ENCODE measurements around the gene PCDH9.
A peak's percentile ranks its signal among the peaks of the same experiment; 100 is the strongest.

Gene PCDH9

DNA sequence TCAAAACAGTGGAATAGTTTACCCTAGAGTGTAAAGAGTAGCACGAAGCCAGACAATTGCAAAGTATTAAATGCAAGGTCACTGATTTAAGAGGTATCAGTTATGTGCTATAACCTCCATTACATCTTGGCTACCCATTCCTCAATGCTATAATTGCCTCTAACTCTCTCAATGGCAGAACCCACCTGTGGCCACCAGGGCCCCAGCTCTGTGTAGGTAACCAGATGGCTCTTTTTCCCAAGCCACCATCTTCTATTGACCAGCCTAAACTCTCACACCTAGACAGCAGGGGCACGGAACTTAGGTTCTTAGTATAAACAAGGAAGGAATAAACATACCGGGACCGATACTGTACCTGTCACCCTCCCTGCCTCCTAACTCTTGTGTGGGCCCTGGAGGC, 277.6 kb downstream of the PCDH9 start:
- Histone ChIP-seq H3K9ac (ENCODE audit: low read length) (no peak overlapping the region), H3K36me3 (ENCODE audit: control insufficient read depth, low read depth, low read length) (no peaks in the 10 kb centered on the region), H3K27me3 (ENCODE audit: control insufficient read depth, insufficient read depth, low read length) (no peaks in the 10 kb centered on the region)

DNA sequence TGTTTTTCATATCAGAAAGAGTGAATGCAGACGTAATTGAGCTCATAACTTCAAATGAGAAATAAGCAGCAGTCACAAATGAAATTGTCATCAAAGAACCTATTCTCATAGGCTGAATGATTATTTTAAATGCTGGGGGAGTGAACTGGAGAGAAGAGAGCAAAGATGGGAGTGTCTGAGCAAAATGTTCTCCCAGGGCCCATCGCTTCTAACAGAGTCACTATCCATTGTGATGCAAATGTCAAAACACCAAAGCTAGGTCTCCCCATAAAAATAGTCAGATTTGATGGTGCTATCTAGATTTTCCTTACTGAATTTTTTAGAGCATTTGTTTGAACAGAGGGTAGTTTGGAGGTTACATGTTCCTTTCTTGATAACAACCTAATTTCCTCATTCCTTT, 278.7 kb downstream of the PCDH9 start:
- Histone ChIP-seq H3K4me3 (ENCODE audit: low read length) (peak overlapping the region; percentile 9), H3K9me3 (ENCODE audit: control insufficient read depth, low read depth, low read length) (no peaks in the 10 kb centered on the region), H3K27me3 (ENCODE audit: control insufficient read depth, insufficient read depth, low read length) (no peaks in the 10 kb centered on the region), H3K27ac (ENCODE audit: low read length) (no peak overlapping the region), H3K9ac (ENCODE audit: low read length) (no peak overlapping the region), H3K4me1 (ENCODE audit: control insufficient read depth, low read depth, low read length) (peaks cover 37% of the 10 kb centered on the region), H3K36me3 (ENCODE audit: control insufficient read depth, low read depth, low read length) (no peaks in the 10 kb centered on the region)

More for the DNA sequence above, 277.6 kb downstream of the PCDH9 start:
- Histone ChIP-seq H3K27ac (ENCODE audit: low read length) (no peak overlapping the region), H3K9me3 (ENCODE audit: control insufficient read depth, low read depth, low read length) (no peaks in the 10 kb centered on the region), H3K4me1 (ENCODE audit: control insufficient read depth, low read depth, low read length) (peaks cover 37% of the 10 kb centered on the region), H3K4me3 (ENCODE audit: low read length) (no peak overlapping the region)

DNA sequence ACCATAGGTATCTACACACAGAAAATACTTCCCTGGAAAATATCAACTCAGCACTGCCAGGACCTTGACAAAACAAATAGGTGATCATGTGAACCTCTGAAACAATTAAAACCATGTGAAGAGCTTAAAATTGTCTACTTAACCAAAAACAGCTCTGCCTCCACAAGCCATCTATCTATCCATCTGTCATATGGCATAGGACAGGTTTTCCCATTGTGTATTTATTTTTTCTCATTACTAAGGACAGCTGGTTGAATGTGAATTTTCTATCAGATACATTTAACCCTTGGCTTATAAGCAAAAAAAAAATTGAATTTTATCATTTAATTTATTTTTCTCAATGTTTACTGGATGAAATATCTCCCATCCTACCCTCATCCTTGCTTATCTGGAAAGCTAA, 279.5 kb downstream of the PCDH9 start:
- no peak overlapping the region for H3K4me3 ChIP-seq (ENCODE audit: low read length)
- H3K27ac ChIP-seq (ENCODE audit: low read length): peak overlapping the region; percentile 47
- H3K27me3 ChIP-seq (ENCODE audit: control insufficient read depth, insufficient read depth, low read length): no peaks in the 10 kb centered on the region
- H3K9ac ChIP-seq (ENCODE audit: low read length): no peak overlapping the region
- H3K9me3 ChIP-seq (ENCODE audit: control insufficient read depth, low read depth, low read length): no peaks in the 10 kb centered on the region
- peaks cover 37% of the 10 kb centered on the region for H3K4me1 ChIP-seq (ENCODE audit: control insufficient read depth, low read depth, low read length)
- H3K36me3 ChIP-seq (ENCODE audit: control insufficient read depth, low read depth, low read length): no peaks in the 10 kb centered on the region

DNA sequence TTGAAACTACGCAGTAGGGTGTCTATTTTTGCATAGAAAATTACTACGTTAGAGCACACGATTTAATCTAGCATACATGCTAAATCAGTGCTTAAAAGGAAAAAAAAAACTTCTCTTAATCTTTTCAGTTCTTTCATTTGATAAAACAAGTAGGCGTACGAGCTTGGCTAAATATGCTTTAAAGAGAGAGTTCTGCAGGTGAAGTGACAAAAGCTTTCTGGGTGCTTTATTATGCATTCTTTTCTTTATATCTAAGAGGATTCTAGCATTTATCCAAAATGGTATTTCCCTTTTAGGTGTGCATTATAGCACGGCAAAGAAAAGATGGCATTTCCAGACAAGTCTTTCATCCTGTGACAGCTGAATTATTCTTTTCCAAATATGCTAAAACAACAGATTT, 281.2 kb downstream of the PCDH9 start:
- peak overlapping the region; percentile 7 for H3K27ac ChIP-seq (ENCODE audit: low read length)
- peaks cover 37% of the 10 kb centered on the region for H3K4me1 ChIP-seq (ENCODE audit: control insufficient read depth, low read depth, low read length)
- H3K9ac ChIP-seq (ENCODE audit: low read length): no peak overlapping the region
- no peaks in the 10 kb centered on the region for H3K36me3 ChIP-seq (ENCODE audit: control insufficient read depth, low read depth, low read length)
- peak overlapping the region; percentile 17 for H3K4me3 ChIP-seq (ENCODE audit: low read length)
- H3K9me3 ChIP-seq (ENCODE audit: control insufficient read depth, low read depth, low read length): no peaks in the 10 kb centered on the region
- no peaks in the 10 kb centered on the region for H3K27me3 ChIP-seq (ENCODE audit: control insufficient read depth, insufficient read depth, low read length)

DNA sequence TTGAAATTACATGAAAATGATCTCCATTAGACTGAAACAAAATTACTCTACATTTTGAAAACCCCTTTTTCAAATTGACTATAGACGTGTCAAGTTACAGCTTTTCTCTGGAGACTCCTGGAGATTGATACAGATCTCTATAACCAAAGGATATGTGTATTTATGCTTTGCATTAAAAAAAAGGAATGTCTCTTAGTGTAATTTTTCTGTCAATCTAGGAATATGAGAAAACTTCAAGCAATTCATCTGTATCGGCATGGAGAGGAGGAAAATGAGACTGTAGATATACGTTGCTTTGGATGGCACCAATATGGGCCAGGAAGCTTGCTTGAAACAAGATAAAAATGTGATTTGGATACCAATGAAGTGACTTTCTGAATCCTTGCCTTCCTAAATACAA, 286.6 kb downstream of the PCDH9 start:
- no peaks in the 10 kb centered on the region for H3K36me3 ChIP-seq (ENCODE audit: control insufficient read depth, low read depth, low read length)
- no peaks in the 10 kb centered on the region for H3K9me3 ChIP-seq (ENCODE audit: control insufficient read depth, low read depth, low read length)
- H3K9ac ChIP-seq (ENCODE audit: low read length): no peak overlapping the region
- no peak overlapping the region for H3K27ac ChIP-seq (ENCODE audit: low read length)
- peaks cover 1% of the 10 kb centered on the region for H3K4me1 ChIP-seq (ENCODE audit: control insufficient read depth, low read depth, low read length)
- H3K4me3 ChIP-seq (ENCODE audit: low read length): no peak overlapping the region
- H3K27me3 ChIP-seq (ENCODE audit: control insufficient read depth, insufficient read depth, low read length): no peaks in the 10 kb centered on the region

DNA sequence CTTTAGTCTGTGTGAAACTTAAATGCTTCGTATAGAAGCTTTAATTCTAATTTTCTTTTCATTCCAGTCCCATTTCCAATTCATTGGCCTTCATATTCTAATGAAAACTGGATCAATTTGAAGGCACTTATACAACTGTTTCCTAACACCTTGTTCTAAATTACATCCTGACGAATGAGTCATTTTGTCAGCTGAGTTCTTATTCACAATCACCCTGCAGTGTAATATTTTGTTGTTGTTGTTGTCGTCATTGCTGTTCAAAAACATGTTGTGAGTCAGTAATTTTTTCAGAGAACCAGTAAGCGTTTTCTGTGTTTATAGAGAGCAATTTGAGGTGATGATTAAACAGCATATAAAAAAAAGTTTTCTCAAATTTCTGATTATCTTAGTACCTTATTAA, 290.0 kb downstream of the PCDH9 start:
- H3K4me1 ChIP-seq (ENCODE audit: control insufficient read depth, low read depth, low read length): no peaks in the 10 kb centered on the region
- no peaks in the 10 kb centered on the region for H3K27me3 ChIP-seq (ENCODE audit: control insufficient read depth, insufficient read depth, low read length)
- no peaks in the 10 kb centered on the region for H3K9me3 ChIP-seq (ENCODE audit: control insufficient read depth, low read depth, low read length)
- no peak overlapping the region for H3K27ac ChIP-seq (ENCODE audit: low read length)
- no peaks in the 10 kb centered on the region for H3K36me3 ChIP-seq (ENCODE audit: control insufficient read depth, low read depth, low read length)
- H3K9ac ChIP-seq (ENCODE audit: low read length): no peak overlapping the region
- H3K4me3 ChIP-seq (ENCODE audit: low read length): no peak overlapping the region

DNA sequence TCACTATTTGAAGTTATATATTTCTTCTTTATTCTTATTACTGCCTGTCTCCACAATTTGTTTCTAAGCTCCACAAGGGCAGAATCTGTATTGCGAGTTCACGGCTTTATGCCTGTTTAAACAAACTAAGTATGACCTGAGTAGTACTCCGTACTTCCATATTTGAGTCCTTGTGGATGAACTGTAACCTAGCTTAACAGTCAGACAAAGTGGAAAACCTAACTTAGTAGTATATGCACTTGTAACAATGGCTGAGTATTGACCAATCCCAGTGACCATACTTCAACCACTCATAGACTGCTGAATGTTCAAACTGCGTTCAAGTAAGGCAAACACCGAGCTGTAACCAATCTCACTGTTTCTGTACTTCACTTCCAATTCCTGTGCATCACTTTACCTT, 292.7 kb downstream of the PCDH9 start:
- no peaks in the 10 kb centered on the region for H3K27me3 ChIP-seq (ENCODE audit: control insufficient read depth, insufficient read depth, low read length)
- H3K36me3 ChIP-seq (ENCODE audit: control insufficient read depth, low read depth, low read length): no peaks in the 10 kb centered on the region
- H3K9me3 ChIP-seq (ENCODE audit: control insufficient read depth, low read depth, low read length): no peaks in the 10 kb centered on the region
- no peak overlapping the region for H3K9ac ChIP-seq (ENCODE audit: low read length)
- H3K27ac ChIP-seq (ENCODE audit: low read length): no peak overlapping the region
- no peaks in the 10 kb centered on the region for H3K4me1 ChIP-seq (ENCODE audit: control insufficient read depth, low read depth, low read length)
- H3K4me3 ChIP-seq (ENCODE audit: low read length): no peak overlapping the region

DNA sequence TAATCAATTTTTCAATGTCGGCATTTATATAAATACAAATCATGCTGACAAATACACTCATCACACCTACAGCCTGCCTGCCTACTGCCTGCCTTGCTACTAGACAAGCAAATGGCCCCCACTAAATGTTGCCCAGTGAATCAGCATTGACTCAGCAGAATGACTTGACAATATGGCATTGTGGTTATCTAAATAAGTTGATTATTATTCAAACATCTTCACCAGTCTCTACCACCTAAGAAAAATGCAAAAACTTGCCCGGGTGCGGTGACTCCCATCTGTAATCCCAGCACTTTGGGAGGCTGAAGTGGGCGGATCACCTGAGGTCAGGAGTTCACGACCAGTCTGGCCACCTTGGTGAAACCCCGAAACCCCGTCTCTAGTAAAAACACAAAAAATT, 296.1 kb downstream of the PCDH9 start:
- H3K4me1 ChIP-seq (ENCODE audit: control insufficient read depth, low read depth, low read length): no peaks in the 10 kb centered on the region
- H3K4me3 ChIP-seq (ENCODE audit: low read length): no peak overlapping the region
- H3K36me3 ChIP-seq (ENCODE audit: control insufficient read depth, low read depth, low read length): no peaks in the 10 kb centered on the region
- no peak overlapping the region for H3K27ac ChIP-seq (ENCODE audit: low read length)
- H3K27me3 ChIP-seq (ENCODE audit: control insufficient read depth, insufficient read depth, low read length): no peaks in the 10 kb centered on the region
- H3K9me3 ChIP-seq (ENCODE audit: control insufficient read depth, low read depth, low read length): no peaks in the 10 kb centered on the region
- H3K9ac ChIP-seq (ENCODE audit: low read length): no peak overlapping the region

DNA sequence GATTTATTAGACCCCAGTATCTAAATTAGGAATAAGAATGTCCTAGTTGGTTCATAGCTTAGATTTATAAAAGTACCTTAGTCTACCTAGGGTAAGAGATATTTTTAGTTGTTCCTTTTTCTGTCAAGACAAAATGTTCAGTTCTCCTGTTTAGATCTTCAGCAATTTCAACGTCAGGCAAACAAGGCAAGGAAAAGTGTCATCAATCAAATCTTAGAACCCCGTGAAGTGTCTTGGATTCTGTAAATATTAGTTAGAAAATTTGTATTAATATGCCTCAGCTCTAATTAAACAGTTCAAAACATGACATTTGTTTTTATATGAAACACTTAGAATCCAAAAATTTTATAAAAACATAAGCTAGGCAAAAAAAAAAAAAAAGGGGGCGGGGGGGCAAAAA, 296.6 kb downstream of the PCDH9 start:
- H3K9me3 ChIP-seq (ENCODE audit: control insufficient read depth, low read depth, low read length): no peaks in the 10 kb centered on the region
- no peak overlapping the region for H3K27ac ChIP-seq (ENCODE audit: low read length)
- no peak overlapping the region for H3K4me3 ChIP-seq (ENCODE audit: low read length)
- H3K9ac ChIP-seq (ENCODE audit: low read length): no peak overlapping the region
- H3K27me3 ChIP-seq (ENCODE audit: control insufficient read depth, insufficient read depth, low read length): no peaks in the 10 kb centered on the region
- H3K36me3 ChIP-seq (ENCODE audit: control insufficient read depth, low read depth, low read length): no peaks in the 10 kb centered on the region
- H3K4me1 ChIP-seq (ENCODE audit: control insufficient read depth, low read depth, low read length): no peaks in the 10 kb centered on the region

DNA sequence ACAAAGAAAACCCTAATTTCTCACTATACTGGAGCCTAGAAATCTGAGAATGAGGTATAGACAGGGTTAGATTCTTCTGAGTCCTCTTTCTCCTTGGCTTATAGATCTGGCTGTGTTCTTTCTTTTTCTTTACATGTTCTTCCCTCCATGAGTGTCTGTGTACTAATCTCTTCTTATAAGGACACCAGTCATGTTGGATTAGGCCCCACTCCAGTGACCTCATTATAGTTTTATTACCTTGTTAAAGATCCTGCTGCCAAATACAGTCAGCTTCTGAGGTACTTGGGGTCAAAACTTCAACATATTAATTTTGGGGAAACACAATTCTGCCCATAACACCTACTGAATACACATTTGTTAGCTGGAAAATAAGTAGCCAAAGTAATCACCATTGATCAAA, 302.6 kb downstream of the PCDH9 start:
- no peak overlapping the region for H3K4me3 ChIP-seq (ENCODE audit: low read length)
- no peak overlapping the region for H3K9ac ChIP-seq (ENCODE audit: low read length)
- H3K36me3 ChIP-seq (ENCODE audit: control insufficient read depth, low read depth, low read length): no peaks in the 10 kb centered on the region
- H3K27me3 ChIP-seq (ENCODE audit: control insufficient read depth, insufficient read depth, low read length): no peaks in the 10 kb centered on the region
- no peaks in the 10 kb centered on the region for H3K9me3 ChIP-seq (ENCODE audit: control insufficient read depth, low read depth, low read length)
- no peak overlapping the region for H3K27ac ChIP-seq (ENCODE audit: low read length)
- H3K4me1 ChIP-seq (ENCODE audit: control insufficient read depth, low read depth, low read length): peaks cover 11% of the 10 kb centered on the region

DNA sequence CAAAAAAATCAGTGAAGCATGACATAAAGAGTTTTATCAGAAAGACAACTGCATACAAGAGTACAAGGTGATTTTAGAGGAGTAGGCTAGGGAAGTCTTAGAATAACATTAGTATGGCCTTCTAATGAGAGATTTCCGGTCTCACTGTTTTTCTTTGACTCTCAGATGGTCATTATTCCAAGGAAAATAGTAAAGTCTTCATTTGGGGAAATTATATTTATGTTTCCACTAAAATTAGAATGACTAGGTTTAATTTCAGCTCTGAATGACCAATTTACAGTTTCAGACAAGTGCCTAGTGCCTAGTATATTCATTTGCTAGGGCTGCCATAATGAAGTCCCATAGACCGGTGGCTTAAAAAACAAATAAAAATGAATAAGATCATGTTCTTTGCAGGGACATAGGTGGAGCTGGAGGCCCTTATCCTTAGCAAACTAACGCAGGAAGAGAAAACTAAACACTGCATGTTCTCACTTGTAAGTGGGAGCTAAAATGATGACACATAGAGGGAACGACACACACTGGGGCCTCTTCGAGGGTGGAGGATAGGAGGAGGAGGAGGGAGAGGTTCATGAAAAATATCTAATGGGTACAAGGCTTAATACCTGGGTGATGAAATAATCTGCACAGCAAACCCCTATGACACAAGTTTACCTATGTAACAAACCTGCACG, 303.1 kb downstream of the PCDH9 start:
- no peak overlapping the region for H3K9ac ChIP-seq (ENCODE audit: low read length)
- H3K27ac ChIP-seq (ENCODE audit: low read length): no peak overlapping the region
- no peak overlapping the region for H3K4me3 ChIP-seq (ENCODE audit: low read length)
- peaks cover 11% of the 10 kb centered on the region for H3K4me1 ChIP-seq (ENCODE audit: control insufficient read depth, low read depth, low read length)
- no peaks in the 10 kb centered on the region for H3K36me3 ChIP-seq (ENCODE audit: control insufficient read depth, low read depth, low read length)
- H3K9me3 ChIP-seq (ENCODE audit: control insufficient read depth, low read depth, low read length): no peaks in the 10 kb centered on the region
- H3K27me3 ChIP-seq (ENCODE audit: control insufficient read depth, insufficient read depth, low read length): no peaks in the 10 kb centered on the region

DNA sequence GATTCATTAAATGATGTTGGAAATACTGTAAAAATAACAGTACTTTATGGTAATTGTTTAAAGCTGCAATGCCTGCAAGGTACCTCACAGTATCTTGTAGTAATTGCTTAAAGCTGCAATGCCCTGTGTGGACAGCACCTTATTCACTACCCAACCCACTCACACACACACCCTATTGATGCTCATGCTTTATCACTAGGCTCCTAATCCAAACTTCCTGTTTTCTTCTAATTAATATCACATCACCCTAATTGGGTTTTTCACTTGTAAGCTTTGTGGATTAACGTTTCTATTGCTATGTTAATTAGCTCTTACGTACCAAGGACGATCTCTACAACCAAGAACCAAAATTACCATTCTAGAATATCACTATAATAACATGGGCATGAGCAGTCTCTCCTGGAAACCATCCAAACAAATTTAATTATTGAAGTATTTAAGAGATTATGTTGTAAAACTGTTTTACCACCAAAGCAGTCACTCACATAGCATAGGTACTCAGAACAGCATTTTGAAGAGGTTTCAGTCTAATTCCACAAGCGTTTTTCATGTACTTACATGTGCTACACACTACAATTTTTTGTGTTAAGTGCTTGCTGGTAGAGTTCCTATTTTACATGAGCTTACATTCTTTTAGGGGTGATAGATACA, 303.8 kb downstream of the PCDH9 start:
- no peaks in the 10 kb centered on the region for H3K27me3 ChIP-seq (ENCODE audit: control insufficient read depth, insufficient read depth, low read length)
- no peak overlapping the region for H3K9ac ChIP-seq (ENCODE audit: low read length)
- H3K4me3 ChIP-seq (ENCODE audit: low read length): no peak overlapping the region
- H3K4me1 ChIP-seq (ENCODE audit: control insufficient read depth, low read depth, low read length): peaks cover 11% of the 10 kb centered on the region
- H3K27ac ChIP-seq (ENCODE audit: low read length): no peak overlapping the region
- no peaks in the 10 kb centered on the region for H3K36me3 ChIP-seq (ENCODE audit: control insufficient read depth, low read depth, low read length)
- H3K9me3 ChIP-seq (ENCODE audit: control insufficient read depth, low read depth, low read length): no peaks in the 10 kb centered on the region
